LNCaP clone FGC (cell line): Measurements from ENCODE around the gene HNRNPF.
"Not testable (repeated sequence)": the region's sequence is repeated elsewhere in the genome, so short reads cannot be mapped to it uniquely, and the experiment has no call there.

Experiments used
- DNase-seq: peaks from one replicate; pipeline ENCODE4 v3.0.0-alpha.2; 2011; ENCODE audit warnings: low read depth
- H3K4me3 ChIP-seq: 2 replicates; pipeline ENCODE4 v1.5.1; 2011; ENCODE audit warnings: mild to moderate bottlenecking, low read depth, low read length, control low read depth
- CTCF ChIP-seq: IDR thresholded peaks from 2 replicates; pipeline ENCODE4 v1.5.1; 2012; ENCODE audit warnings: mild to moderate bottlenecking; ENCODE audit not compliant: control insufficient read depth, insufficient read depth; ENCODE audit errors: extremely low read depth

HNRNPF gene

DNA sequence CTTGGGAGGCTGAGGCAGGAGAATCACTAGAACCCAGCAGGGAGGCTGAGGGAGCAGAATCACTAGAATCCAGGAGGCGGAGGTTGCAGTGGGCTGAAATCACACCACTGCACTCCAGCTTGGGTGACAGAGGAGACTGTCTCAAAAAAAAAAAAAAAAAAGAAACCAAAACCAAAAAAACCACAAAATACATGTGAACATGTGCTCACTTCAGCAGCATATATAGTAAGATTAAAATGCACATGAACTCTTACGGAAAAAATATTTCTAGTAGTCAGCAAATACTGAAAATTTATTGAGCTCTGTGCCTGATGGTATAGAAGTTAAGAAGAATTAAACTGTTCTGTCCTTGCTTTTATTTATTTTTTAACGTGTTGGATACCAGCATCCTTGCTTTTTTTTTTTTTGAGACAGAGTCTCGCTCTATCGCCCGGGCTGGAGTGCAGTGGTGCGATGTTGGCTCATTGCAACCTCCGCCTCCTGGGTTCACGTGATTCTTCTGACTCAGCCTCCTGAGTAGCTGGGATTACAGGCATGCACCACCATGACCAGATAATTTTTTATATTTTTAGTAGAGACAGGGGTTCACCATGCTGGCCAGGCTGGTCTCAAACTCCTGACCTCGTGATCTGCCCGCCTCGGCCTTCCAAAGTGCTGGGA lies 18.3 kb upstream of the HNRNPF start:
- no peak for TF ChIP-seq CTCF
- H3K4me3 ChIP-seq = no peak overlapping the region
- DNase-seq = no peak

- not testable (repeated sequence) for H3K4me3 ChIP-seq, DNase-seq
These were observed 17.5 kb upstream of the HNRNPF start for GRCh38 chr10:43426476-43426875.

GRCh38 chr10:43424416-43424815 lies 15.4 kb upstream of the HNRNPF start:
- TF ChIP-seq CTCF = no peak
- no peak overlapping the region for H3K4me3 ChIP-seq
- no peak for DNase-seq

DNA sequence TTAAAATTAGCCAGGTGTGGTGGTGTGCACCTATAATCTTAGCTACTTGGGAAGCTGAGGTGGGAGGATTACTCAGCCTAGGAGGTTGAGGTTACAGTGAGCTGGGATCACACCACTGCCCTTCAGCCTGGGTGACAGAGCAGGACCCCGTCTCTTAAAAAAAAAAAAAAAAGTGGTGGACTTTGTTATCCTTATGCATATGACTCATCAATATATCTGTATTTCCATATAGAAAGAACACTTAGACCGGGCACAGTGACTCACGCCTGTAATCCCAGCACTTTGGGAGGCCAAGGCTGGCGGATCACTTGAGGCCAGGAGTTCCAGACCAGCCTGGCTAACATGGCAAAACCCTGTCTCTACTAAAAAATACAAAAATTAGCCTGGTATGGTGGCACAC lies 13.0 kb upstream of the HNRNPF start:
- DNase-seq = not testable (repeated sequence)

GRCh38 chr10:43421519-43421918 lies 12.5 kb upstream of the HNRNPF start:
- no peak for DNase-seq
- no peak for TF ChIP-seq CTCF
- no peak overlapping the region for H3K4me3 ChIP-seq

More for the DNA sequence above, 13.0 kb upstream of the HNRNPF start:
- H3K4me3 ChIP-seq = not testable (repeated sequence)

DNA sequence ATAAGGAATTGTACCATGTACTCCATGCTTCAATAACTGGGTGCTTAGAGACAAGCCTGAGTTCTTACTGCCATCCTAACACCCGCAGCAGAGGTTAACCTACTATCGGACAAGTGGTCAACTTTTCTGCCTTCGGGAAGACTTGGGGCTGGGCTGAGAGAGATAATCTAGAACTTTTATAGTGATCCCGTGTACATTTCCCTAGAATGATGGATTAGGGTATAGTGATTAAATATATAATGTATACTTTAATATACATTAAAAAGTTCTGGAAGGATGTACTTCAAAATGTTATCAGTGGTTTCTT lies 12.2 kb upstream of the HNRNPF start:
- TF ChIP-seq CTCF = no peak
- DNase-seq = no peak
- no peak overlapping the region for H3K4me3 ChIP-seq

DNA sequence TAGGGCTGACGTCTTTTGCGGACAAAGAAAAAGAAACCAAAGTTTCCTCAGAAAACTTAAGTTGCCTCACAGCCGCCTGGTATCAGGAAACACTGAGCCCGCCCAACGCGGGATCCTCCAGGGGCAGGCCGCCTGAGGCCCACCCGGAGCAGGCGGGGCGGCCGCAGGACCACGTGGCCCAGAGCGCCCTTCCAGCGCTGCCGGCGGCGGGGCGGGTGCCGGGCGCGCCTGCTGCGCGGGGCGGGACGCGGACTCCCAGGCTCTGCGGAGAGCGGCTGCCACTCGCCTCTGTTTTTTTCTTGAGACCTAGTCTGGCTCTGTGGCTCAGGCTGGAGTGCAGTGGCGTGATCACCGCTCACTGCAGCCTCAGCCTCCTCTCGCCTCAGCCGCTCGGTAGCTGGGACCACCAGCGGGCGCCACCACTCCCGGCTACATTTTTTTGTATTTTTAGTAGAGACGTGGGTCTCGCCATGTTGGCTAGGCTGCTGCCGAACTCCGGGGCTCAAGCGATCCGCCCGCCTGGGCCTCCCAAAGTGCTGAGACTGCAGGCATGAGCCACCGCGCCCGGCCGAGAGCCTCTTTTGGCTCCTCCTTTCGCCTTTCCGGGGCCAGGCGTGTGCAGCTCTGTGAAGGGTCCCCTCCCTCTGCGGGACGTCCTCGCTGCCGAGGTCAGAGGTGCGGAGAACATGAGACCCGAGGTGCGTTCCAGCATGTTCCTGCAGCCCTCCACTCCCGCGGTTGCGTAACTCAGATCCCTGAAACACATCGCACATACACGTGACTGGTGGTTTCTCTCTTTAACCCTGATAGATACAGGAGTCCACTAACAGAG lies 11.6 kb upstream of the HNRNPF start:
- no peak for DNase-seq
- no peak overlapping the region for H3K4me3 ChIP-seq
- no peak for TF ChIP-seq CTCF

GRCh38 chr10:43419997-43420368 lies 11.0 kb upstream of the HNRNPF start:
- H3K4me3 ChIP-seq = no peak overlapping the region
- DNase-seq = no peak
- TF ChIP-seq CTCF = no peak
